GM19468 (cell line): ENCODE measurements around the gene PPIF.

Experiments
- ATAC-seq: cut with Tn5 transposase; IDR thresholded peaks from one replicate; pipeline ENCODE4 v1.9.1; 2021; ENCODE audit warnings: mild to moderate bottlenecking, moderate library complexity, moderate number of reproducible peaks; ENCODE audit not compliant: unreplicated experiment; ENCODE audit errors: extremely low read depth

PPIF gene

DNA sequence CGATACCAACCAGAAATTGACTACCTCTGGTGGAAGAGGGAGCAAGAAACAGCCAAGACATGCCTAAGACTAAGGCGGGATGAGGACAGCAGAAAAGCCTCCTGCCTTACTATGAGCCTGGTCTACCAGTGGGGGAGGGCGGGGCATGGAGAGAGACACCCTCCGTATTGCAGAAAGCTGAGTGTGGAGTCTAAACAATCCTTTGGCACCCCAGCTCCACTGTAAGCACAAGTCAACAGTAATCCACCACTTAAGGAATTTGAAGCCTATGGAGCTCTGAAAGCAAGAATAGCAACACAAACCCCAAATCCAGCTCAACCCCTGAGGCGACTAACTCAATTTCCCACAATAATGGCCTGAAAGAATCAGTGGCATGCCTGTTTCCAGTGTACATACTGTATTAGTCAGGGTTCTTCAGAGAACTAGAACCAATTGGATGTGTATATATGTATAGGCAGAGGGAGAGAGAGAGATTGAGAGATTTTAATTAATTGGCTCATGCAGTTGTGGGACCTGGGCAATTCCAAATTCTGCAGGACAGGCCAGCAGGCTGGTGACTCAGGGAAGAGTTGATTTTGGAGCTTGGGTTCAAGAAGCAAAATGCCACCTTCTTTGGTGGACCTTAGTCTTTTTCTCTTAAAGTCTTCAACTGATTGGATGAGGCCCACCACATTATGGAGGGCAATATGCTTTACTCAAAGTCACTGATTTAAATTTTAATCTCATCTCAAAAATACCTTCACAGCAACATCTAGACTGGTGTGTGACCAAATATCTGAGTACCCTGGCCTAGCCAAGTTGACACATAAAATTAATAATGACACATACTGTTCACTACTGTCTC, 13.5 kb downstream of the PPIF start:
- ATAC-seq: no peak

GRCh38 chr10:79361726-79362397, 14.6 kb downstream of the PPIF start:
- no peak for ATAC-seq

GRCh38 chr10:79367426-79368189, 20.3 kb downstream of the PPIF start:
- ATAC-seq: no peak

GRCh38 chr10:79372871-79373270, 25.6 kb downstream of the PPIF start:
- no peak for ATAC-seq

DNA sequence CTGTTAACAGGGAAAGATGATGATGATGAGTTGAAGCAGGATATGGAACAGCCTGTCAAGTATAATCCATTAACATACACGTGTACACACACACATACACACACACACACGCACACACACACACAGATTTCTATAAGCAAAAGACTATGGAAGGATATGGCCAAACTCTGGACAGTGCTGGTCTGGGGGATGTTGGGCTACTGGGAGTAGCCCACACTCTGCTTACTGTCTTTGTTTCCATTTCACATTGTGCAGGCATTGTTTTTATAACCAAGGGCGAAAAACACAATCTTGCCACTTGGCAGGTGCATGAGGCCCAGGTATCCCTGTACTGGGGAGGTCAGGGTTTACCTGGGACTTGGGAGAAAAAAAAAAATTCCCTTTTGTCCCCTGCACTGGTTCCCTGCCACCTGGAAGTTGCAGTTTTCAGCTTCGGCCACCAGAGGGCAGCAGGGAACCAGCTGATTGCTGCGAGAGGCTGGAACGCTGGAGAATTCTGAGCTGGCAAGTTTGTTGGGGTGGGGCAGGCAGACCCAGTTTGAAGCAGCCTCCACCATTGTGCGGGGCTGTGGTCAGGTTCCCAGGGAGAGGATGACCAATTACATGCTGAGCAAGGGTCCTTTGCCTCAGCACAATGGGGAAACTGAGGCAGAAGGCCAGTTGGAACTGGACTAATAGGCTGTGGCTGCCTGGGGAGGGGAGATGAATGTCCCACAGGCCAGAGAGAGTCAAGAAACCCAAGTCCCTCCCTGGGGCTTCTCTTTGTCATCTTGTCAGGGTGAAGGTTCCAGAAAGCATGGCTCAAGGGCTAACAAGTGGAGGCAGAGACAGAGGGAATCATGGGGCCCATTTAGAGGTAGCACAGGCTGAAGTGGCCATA, 27.3 kb downstream of the PPIF start:
- ATAC-seq: no peak

DNA sequence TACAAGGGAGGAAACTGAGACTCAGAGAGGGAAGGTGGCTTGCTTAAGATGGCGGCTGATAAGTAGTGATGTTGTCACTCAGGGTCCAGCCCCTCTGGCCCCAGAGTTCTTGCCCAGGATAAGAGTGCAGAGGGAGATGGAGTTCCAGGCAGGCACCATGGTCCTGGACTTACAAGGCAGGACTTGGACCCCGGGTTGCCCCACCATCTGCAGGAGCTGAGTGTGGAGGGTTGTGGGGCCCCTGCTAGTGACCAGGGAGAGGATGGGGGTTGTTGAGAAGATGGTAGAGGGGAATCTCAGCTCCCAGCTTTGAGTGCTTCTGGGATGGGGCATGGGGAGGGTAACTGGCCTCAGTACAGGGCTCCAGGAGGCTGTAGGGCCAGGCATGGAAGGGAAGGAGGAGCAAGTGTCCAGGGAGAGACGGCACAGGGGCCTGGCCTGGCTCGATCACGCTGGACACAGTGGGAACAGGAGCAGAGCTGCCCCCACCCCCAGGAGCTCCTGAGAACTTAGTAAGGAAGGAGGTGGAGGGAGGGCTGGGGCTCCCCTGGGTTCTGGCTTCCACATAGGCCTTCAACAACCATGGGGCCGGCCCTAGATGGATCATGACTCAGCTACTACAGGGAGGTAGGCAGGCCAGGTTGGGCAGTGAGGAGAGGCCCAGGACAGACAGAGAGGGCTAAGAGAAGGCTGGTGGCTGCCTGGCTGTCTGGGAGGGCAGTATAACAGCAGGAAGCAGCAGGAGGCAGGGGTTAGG, 28.2 kb downstream of the PPIF start:
- ATAC-seq: no peak

- no peak for ATAC-seq
These were observed 28.9 kb downstream of the PPIF start for GRCh38 chr10:79376078-79376628.

DNA sequence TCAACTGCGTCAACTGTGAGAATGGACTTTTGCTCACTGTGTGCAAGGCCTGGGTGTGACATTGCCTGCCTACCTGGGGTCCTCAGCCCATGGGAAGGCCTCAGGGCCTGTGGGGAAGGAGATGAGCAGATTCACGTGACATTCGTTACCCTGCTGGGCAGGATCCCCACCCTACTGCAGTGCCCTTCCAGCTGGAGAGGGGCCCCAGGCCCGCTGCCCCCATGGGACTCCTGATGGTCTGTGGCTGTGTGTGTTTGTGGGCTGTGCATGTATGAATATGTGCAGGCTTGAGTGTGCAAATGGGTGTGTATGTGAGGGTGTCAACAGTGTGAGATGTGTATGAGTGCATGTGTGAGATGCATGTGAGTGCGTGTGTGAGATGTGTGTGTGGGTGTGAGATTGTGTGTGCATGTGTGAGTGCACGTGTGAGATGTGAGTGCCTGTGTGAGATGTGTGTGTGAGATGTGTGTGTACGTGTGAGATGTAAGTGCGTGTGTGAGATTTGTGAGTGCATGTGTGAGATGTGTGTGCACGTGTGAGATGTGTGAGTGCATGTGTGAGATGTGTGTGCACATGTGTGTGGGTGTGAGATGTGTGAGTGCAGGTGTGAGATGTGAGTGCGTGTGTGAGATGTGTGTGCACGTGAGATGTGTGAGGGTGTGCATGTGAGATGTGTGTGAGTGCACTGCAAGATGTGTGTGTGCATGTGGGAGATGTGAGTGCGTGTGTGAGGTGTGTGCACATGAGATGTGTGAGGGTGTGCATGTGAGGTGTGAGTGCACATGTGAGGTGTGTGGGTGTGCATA, 29.7 kb downstream of the PPIF start:
- ATAC-seq: no peak

DNA sequence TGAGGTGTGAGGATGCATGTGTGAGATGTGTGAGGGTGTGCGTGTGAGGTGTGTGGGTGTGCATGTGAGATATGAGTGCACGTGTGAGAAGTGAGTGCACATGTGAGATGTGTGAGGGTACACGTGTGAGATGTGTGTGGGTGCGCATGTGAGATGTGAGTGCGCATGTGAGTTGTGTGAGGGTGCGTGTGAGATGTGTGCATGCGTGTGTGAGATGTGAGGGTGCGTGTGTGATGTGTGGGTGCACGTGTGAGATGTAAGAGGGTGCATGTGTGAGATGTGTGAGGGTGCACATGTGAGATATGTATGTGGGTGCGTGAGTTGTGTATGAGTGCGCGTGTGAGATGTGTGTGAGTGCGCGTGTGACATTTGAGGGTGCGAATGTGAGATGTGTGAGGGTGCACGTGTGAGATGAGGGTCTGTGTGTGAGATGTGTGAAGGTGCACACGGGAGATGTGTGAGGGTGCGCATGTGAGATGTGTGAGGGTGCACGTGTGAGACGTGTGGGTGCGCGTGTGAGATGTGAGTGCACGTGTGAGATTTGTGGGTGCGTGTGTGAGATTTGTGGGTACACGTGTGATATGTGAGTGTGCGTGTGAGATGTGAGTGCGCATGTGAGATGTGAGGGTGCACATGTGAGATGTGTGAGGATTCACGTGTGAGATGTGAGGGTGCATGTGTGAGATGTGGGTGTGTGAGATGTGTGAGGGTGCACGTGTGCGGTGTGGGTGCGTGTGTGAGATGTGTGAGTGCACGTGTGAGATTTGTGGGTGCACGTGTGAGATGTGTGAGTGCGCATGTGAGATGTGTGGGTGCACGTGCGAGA, 30.5 kb downstream of the PPIF start:
- no peak for ATAC-seq

DNA sequence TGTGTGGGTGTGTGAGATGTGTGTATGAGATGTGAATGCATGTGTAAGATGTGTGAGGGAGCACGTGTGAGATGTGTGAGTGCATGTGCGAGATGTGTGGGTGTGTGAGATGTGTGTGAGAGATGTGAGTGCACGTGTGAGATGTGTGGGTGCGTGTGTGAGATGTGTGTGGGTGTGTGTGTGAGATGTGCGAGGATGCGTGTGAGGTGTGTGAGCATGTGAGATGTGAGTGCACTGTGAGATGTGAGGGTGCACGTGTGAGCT, 31.0 kb downstream of the PPIF start:
- ATAC-seq: no peak

- ATAC-seq: no peak
These were observed 31.6 kb downstream of the PPIF start for GRCh38 chr10:79378647-79379511.

- no peak for ATAC-seq
These were observed 32.3 kb downstream of the PPIF start for GRCh38 chr10:79379512-79380124.

DNA sequence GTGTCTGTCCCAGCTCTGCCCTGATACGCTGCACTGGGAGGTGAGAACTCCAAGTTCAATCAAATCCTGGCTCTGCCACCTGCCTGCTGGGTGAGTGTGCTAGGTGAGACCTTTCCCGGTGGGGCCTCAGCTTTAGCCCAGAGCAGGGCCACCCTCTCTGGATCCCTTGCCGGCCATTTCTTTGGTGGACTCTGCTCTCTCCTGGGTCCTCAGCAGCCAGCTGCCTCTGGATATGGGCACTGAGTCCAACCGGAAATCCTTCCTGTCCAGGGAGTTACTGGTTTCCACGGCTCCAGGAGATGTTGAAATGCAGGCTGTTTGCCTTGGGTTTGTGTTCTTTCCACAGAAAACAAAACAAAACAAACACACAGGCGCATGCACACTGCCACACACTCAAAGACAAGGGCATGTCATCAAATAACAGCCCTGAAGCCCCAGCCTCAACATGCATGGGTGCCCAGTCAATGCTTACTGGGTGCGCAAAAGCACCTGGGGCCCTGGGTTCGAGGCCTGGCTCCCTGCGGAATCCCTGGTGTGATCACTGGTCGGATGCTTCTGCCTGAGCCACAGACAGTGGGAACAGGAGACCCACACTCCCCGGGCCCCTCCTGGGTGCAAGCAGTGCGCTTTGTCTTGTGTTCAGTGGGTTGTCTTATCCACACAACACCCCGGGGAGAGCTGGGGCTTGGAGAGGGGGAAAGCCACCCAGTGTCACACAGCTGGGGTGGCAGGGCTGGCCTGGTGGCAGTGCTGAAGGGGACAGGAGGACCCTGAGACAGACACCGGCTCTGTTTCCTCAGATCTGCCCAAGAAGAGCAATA, 33.1 kb downstream of the PPIF start:
- no peak for ATAC-seq

DNA sequence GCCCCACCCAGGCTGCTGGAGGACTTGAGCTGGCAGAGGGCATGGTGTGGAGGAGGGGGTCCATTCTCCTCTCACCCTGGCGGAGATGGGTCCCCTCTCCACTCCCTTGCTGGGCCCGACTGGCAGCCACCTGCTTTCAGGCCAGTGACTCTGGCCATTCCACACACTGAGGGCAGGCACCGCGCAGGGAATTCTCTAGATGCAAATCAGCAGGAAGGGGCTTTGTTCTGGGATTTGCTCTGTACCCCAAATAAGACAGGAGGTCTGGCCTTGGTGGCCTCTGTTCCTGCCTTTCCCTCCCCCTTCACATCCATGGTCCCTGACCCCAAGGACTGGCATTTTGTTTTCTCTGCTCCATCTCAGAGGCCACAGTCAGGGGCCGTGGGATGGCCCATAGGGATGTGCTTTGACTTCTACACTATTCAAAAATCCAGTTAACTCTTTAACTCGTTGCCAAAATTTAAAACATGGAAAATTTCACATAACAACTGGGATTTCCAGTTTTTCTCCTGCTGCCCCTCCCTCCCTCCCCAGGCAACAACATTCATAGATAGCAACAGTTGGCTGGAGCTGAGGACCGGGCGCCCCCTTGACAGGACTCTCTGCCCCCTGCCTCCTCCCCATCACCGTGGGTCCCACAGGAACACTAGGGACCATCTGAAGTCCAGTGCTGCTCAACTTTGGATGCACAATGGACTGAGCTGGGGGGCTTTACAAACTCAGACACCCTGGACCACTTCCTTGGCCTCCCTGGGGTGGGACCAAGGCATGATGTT, 33.9 kb downstream of the PPIF start:
- ATAC-seq: no peak

DNA sequence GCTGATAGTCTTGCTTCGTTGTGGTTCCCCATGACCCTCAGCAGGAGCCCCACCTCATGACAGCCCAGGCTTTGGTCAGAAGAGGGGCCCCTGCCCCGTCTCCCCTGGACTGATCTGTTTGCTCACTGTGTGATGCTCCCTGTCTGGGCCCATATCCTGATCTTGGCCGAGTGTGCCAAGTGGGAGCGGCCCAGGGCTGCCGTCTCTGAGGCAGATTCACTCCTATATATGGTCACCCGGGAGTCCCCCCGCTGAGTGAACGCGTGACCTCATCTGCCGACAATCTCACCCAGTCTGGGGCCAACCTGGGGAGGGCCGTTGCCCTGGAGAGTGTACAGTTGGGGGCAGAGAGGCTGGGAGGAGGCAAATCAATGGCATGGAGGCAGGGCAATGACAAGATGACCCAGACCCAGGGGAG, 34.5 kb downstream of the PPIF start:
- ATAC-seq: no peak
